GM21619 (cell line): ENCODE results near the gene FGD5.

Source experiments
- ATAC-seq: cut with Tn5 transposase; IDR thresholded peaks from one replicate; pipeline ENCODE4 v1.9.1; 2021; ENCODE audit not compliant: unreplicated experiment

FGD5 gene

GRCh38 chr3:14789221-14789620 lies 29.5 kb upstream of the FGD5 start:
- no peak for ATAC-seq

GRCh38 chr3:14789640-14790285 lies 29.0 kb upstream of the FGD5 start:
- no peak for ATAC-seq

- no peak for ATAC-seq
Measured at GRCh38 chr3:14791343-14791945, 27.3 kb upstream of the FGD5 start.

- ATAC-seq: no peak
Measured at GRCh38 chr3:14792691-14793121, 26.1 kb upstream of the FGD5 start.

GRCh38 chr3:14793126-14793857 lies 25.5 kb upstream of the FGD5 start:
- ATAC-seq: no peak

- no peak for ATAC-seq
Measured at GRCh38 chr3:14793858-14794234, 24.9 kb upstream of the FGD5 start.

GRCh38 chr3:14794435-14794834 lies 24.3 kb upstream of the FGD5 start:
- ATAC-seq: no peak

- ATAC-seq: no peak
Measured at GRCh38 chr3:14795996-14796395, 22.8 kb upstream of the FGD5 start.

- no peak for ATAC-seq
Measured at GRCh38 chr3:14796403-14797077, 22.2 kb upstream of the FGD5 start.

GRCh38 chr3:14797731-14798130 lies 21.0 kb upstream of the FGD5 start:
- ATAC-seq: no peak

- no peak for ATAC-seq
Measured at GRCh38 chr3:14798231-14798630, 20.5 kb upstream of the FGD5 start.

- ATAC-seq: no peak
Measured at GRCh38 chr3:14799146-14799545, 19.6 kb upstream of the FGD5 start.

GRCh38 chr3:14801031-14801430 lies 17.7 kb upstream of the FGD5 start:
- ATAC-seq: no peak

GRCh38 chr3:14801668-14802380 lies 16.9 kb upstream of the FGD5 start:
- ATAC-seq: no peak

GRCh38 chr3:14802381-14802731 lies 16.4 kb upstream of the FGD5 start:
- no peak for ATAC-seq

GRCh38 chr3:14803101-14803980 lies 15.4 kb upstream of the FGD5 start:
- ATAC-seq: no peak

- ATAC-seq: no peak
Measured at GRCh38 chr3:14803981-14804834, 14.6 kb upstream of the FGD5 start.

- no peak for ATAC-seq
Measured at GRCh38 chr3:14804835-14805780, 13.7 kb upstream of the FGD5 start.
